Right renal cortex interstitium (tissue), 3 donors: ENCODE measurements around the gene NCAPH2. TPM values are rescaled to one million over a fixed set of nuclear protein-coding genes. Genes with fewer than 3 reads are reported as not detected.
"Not testable (repeated sequence)": the region's sequence is repeated elsewhere in the genome, so short reads cannot be mapped to it uniquely, and the experiment has no call there.

Source experiments
- DNase-seq, 3 donors: peaks; one replicate each; pipeline ENCODE4 v3.0.0-alpha.2; 2013; ENCODE audit warnings: low read depth in 3 of 3, low spot score in 2 of 3
- polyA plus RNA-seq, 3 donors: library from polyadenylated mRNA; unstranded; fragments of 120-200 nt; gene quantifications; one replicate each; pipeline ENCODE4 v1.2.1, GENCODE V29; 2013; ENCODE audit not compliant: insufficient read length in 3 of 3

The NCAPH2 gene
- polyA plus RNA-seq, 3 donors, result 35.6 to 41.1 (median 39.4) TPM

DNA sequence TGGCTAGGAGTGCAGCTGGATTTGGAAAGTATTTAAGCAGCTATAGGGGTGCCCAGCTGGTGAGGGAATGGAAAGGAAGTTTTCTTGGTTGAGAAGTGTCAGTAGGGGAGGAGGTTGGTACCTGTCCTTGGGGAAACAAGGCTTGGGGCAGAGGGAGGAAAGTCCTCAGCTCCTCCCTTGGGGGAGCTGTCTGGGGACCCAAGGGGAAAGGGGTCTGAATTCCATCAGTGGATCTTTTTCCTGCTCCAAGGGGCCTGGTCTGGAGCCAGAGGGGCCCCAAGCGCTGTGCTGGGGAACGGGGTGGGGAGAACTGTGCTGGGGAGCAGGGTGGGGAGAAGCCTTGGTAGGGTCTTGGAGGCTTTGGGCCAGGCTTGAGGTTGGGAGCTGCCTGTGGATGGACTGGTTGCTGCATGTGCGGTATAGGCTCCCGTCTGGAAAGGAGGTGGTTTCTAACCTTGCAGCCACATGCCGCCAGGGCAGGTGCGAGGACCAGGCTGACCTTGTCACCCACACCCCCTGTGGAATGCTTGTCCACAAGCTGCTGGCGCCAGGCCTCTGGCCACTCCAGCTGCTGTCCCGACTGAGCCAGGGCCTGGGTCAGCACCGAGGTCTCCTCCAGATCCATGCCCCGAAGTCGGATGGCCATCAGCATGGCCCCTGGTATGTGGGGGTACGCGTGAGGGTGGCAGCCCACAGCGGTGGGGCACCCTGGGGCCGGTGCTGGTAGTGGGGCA lies 20.8 kb downstream of the NCAPH2 start:
- DNase-seq, result no peak

DNA sequence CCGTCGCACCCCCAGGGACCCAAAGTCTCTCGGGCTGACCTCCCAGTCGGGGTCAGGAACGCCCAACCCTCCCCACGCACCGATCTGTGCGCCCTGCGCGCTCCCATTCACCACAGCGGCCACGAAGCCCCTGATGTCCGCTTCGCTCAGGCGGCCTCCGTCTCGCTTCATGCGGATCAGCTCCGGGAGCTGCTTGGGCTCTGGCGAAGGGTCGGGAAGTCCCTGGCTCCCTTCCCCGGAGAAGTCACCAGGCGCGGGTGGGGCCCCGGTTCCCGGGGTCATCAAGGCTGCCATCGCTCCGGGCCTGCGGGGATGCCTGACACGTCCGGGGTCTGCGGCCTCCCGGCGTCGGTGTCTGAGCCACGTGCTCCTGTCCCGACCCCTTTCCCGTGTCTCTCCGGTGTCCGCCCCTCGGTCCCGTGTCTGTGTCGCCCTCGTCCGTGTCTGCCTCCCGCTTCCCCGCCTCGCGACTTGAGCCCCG lies 21.4 kb downstream of the NCAPH2 start:
- no peak for DNase-seq

DNA sequence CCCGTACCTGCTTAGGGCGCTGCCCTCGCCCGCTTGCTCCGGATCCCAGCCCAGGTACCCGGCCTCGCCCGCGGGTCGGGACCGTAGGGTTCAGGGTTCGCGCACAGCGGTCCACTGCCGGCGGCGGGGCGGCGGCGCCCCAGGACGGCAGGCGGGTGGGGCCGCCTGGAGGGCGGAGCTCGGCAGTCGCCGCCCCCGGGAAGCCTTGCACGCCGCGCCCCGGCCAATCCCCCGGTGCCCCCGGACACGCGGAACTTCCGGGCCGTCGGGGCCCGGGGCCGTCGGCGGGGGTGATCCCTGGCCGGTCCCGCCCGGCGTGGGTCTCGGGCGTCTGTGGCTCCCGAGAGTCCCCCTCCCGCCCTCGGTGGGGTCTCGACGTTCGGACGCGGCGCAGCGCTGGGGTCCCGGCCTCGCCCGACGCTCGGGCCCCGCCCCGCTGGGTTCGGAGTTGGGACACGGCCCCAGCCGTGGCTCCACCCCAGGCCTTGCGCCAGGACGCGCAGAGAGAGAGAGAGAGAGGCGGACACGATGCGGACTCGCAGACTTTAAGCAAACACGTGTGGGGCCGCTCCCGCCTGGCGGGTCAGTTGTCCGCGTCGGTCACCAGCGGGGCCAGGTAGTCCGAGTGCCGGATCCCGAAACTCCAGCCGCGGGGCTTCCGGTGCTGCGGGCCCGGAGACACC lies 22.0 kb downstream of the NCAPH2 start, which contains the start of gene TYMP:
Gene TYMP, minus strand, starts transcription at position 116 of the 683 bp plus-strand sequence. CDS start 303 bp downstream, outside the sequence.
- no peak for DNase-seq

DNA sequence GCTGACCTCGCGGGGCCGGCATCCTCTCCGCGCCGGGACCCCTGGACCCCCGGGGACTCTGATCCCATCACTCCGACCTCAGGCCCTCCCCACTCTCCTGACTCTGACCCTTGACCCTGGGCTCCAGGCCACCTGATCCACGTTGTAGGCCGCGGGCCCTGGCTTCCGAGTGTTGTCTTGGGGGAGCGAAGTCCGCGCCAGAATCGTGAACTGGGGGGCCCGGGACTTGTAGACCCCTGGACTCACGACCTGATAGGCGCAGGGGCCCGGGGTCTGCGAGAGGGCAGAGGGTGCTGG lies 22.5 kb downstream of the NCAPH2 start:
- DNase-seq, result no peak

GRCh38 chr22:50530877-50531545 lies 23.0 kb downstream of the NCAPH2 start:
- DNase-seq, result no peak

DNA sequence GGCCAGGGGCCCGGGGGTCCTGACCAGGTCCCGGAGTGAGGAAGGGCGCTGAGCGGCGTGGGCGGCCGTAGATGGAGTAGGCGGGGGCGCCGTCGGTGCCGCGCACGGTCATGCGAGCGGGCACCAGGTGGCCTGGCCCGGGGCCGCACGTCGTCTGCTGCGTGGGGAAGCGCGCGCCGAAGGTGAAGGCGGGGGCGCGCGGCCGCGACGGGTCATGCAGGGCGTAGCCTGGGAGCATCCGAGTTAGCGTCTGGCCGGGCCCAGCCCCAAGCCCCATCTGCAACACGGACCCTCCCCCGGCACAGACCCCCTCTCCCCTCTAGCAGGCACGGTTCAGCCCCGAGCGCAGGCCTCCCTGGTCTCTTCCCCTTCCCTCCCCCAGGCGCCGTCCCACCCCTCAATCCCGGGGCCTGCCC lies 23.5 kb downstream of the NCAPH2 start:
- no peak for DNase-seq

GRCh38 chr22:50531962-50532674 lies 24.1 kb downstream of the NCAPH2 start:
- no peak for DNase-seq

- no peak for DNase-seq
Observed at GRCh38 chr22:50532824-50533796, 25.1 kb downstream of the NCAPH2 start.

GRCh38 chr22:50533856-50534711 lies 26.1 kb downstream of the NCAPH2 start:
- DNase-seq, result not testable (repeated sequence)

- DNase-seq, result no peak
Observed at GRCh38 chr22:50535113-50535512, 27.1 kb downstream of the NCAPH2 start.

- no peak for DNase-seq
Observed at GRCh38 chr22:50536226-50536625, 28.2 kb downstream of the NCAPH2 start.

DNA sequence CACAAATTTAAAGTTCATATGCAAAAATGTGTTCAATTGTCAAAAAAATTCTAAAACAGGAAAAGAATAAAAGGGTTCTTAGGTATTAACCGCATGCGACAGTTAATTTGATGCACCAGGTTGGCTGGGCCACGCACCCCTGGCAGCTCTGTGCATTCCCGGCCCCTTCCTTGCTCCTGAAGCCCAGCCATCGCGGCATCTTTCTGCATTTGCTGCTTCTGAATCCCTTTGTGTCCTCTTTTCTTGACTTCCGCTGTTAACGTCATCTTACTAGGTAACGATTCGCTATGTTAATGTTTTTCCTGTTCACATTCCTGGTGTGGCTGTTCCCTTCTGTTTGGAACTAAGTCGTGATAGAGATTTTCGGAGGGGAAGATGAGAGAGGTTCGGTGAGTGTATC lies 29.7 kb downstream of the NCAPH2 start:
- DNase-seq, result no peak

GRCh38 chr22:50540381-50540780 lies 32.4 kb downstream of the NCAPH2 start:
- DNase-seq, result no peak

- DNase-seq, result not testable (repeated sequence)
Observed at GRCh38 chr22:50541667-50542026, 33.6 kb downstream of the NCAPH2 start.

DNA sequence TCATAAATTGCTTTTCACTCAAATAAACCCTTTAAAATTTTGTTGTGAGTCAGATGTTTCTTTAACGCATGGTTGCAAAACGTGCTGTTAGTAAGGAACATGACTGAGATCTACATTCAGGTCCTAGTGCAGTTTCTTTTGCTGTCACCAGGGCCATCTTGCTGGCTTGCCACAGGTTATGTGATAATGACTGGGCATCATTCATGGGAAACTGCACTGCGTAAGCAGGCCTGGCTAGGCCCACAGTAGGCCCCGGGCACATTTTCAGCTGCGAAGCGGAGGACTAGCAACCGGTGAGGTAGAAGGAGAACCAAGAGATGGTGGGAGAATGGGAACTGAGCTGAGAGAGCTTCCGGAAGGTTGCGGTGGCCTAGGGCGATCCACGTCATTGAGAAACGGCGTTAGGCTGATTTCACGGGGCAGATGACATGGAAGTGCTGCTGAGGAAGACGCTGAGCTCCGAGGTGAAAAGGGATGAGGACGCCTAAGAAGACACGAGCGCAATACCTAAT lies 34.4 kb downstream of the NCAPH2 start:
- DNase-seq, result no peak

DNA sequence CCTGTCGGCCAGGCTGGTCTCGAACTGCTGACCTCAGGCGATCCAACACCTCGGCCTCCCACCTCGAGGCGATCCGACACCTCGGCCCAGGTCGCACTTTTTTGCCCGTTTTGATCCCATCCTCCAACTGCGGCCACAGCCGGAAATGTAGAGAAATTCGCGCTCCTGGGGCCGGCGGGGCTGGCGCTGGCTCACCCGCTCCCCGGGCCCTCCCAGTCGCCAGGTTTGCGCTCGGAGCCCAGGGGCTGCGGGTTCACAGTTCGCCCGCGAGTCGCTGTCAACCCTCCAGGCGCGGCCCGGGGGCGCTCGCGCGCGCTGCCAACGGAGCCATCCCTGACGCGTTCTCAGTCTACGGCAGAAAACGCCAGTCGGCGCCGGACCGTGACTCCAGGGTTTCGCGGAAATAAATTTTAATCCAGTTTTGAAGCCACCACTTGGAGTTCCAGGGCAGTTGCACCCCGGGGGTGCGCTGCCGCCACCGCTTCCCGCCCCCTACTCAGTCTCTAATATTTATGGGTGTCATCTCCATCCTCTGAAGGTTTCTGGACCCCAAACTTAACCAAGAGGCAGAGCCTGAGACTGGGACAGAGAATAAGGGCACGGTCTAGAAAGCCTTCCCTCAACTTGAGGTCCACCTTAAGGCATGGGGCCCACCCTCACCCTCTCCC lies 36.2 kb downstream of the NCAPH2 start:
- no peak for DNase-seq

GRCh38 chr22:50544746-50545253 lies 36.8 kb downstream of the NCAPH2 start:
- DNase-seq, result no peak
